CD4-positive, alpha-beta T cell treated with Interleukin-1 beta for 1 hour (primary cell): ENCODE results near the gene SCFD2.
"Not testable (repeated sequence)": the region's sequence is repeated elsewhere in the genome, so short reads cannot be mapped to it uniquely, and the experiment has no call there.

Experiments used
- DNase-seq, 2 donors: peaks; one replicate each; pipeline ENCODE4 v3.0.0-alpha.2; 2020 to 2022

The SCFD2 gene

DNA sequence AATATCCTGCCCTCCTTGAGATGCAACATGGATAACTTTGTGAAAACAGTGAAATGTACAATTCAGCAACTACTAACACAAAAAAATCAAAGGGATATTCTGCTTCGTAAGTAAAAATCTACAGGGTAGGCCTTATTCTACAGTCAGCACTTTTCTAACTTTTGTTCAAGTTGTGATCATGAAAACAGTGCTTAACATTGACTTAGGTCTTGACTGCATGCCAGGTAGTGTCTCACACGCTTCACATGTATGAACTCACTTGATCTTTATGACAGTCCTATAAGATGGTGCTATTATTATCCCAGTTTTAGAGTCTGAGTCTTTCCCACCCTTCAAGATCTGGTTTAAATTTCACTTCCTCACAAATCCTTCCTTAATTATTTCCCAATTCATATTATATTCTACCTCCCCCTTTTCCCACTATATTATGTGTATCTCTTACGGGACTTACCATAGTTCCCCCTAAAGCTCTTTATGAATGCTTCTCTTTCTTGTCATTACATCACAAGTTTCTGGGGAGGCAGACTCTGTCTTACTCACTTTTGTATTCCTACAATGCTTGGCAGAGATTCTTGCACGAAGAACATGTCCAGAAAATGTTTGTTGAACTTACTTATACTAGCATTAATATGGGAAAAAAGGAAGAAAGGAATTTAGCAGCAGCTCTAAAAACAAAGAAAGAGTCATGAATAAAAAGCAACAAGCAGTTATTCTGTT, 179.8 kb downstream of the SCFD2 start:
- no peak for DNase-seq

DNA sequence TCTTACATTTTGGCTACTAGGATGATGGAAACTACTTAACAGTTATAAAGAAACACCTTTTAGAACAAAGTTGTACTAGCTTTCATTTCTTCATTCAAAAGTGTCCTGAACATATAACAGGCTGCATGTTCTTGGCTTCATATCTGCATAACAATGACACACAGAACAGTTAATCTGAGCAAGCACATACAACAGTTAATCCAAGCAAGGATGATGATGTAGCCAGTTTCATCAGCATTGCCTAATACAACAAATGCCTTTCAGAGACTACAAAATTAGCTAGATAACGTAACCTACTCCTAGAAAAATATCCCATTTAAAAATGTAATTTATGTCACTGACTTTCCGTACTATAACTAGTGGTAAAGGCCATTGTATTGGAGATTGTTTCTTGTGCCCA, 182.1 kb downstream of the SCFD2 start:
- DNase-seq: no peak

DNA sequence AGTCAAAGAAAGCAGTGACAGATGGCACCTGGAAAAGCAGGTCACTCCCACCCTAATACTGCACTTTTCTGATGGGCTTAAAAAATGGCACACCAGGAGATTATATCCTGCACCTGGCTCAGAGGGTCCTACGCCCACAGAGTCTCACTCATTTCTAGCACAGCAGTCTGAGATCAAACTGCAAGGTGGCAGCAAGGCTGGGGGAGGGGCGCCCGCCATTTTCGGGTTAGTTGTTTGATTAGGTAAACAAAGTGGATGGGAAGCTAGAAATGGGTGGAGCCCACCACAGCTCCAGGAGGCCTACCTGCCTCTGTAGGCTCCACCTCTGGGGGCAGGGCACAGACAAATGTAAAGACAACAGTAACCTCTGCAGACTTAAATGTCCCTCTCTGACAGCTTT, 188.1 kb downstream of the SCFD2 start:
- DNase-seq: not testable (repeated sequence)

DNA sequence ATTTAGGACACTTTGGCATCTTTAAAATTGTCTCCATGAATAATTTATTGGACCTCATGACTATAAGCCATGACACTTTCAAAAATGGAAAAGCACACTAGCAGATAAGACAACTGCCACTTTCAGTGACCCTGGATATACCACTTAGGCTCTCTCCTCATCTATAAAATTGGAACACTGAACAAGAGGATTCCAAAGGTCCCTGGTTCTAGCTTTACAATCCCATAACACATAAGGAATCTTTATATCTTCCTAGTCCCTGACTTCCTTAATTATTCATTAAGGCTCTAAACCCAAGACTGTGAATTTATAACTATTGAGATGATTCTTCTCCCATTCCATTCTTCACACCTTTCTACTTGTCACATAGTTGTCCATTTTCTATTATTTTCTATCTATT, 190.2 kb downstream of the SCFD2 start:
- no peak for DNase-seq

DNA sequence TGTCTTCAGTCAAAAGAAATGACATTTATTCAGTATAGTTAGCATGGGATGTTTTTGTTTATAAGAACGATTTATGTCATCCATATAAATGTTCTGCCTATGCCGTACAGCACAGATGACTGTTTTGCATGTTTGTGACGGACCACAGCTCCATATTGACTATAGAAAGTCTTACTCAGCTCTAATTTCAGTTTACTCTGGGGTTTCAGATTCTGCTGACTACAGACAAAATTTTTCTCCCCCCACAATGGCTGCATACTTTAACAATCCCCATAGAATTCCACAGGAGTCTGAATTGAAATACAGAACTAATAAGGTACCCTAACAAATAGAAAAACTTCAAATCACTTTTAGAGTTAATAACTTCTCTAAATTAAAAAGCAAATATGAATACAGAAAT, 191.0 kb downstream of the SCFD2 start:
- no peak for DNase-seq

DNA sequence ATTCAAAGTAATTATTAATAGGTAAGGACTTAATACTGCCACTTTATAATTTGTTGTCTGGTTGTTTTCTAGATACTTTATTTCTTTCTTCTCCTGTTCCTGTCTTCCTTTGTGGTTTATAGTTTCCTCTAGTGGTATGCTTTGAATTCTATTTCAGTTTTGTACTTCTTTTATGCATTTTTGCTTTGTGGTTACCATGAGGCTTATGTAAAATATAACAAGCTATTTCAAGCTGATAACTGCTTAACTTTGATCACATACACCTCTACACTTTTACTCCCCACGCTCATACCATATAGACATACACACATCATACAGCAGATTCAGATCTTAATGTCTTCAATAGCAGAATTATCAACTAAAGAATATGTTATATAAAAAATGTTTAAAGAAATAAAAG, 192.3 kb downstream of the SCFD2 start:
- no peak for DNase-seq

DNA sequence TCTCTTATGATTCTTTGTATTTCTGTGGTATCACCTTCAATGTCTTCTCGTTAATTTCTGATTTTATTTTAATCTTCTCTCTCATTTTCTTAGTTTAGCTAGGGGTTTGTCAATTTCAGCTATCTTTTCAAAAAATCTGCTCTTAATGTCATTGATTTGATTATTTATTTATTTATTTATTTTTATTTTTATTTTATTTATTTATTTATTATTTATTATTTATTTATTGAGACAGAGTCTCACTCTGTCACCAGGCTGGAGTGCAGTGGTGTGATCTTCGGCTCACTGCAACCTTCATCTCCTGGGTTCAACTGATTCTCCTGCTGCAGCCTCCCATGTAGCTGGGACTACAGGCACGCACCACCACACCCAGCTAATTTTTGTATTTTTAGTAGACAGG, 194.1 kb downstream of the SCFD2 start:
- DNase-seq: no peak

DNA sequence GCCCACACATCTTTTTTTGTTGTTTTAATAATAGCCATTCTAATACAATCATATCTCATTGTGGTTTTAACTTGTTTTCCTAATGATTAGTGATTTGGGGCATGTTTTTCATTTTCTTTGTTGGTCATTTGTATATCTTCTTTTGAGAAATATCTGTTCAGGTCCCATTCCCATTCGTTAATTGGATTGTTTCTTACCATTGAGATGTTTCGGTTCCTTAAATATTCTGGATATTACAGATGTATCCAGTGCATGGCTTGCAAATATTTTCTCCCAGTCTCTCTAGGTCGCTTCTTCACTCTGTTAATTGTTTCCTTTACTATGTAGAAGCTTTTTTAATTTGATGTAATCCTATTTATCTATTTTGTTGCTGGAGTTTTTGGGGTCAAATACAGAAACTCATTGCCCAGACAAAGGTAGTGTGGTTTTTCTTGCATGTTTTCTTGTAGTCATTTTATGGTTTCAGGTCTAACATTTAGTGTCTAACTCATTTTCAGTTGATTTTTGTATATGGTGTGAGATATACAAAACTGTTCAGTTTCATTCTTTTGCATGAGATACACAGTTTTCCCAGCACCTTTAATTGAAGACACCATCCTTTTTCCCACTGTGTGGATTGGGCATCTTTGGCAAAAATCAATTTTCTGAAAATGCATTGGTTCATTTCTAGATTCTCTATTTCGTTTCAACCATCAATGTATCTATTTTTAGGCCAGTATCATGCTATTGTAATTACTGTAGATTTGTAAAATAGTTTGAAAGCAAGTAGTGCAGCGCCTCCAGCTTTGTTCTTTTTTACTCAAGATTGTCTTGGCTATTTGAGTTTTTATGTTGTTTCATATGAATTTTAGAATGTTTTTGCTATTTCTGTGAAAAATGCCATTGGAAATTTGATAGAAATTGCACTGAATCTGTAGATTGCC, 195.9 kb downstream of the SCFD2 start:
- no peak for DNase-seq

DNA sequence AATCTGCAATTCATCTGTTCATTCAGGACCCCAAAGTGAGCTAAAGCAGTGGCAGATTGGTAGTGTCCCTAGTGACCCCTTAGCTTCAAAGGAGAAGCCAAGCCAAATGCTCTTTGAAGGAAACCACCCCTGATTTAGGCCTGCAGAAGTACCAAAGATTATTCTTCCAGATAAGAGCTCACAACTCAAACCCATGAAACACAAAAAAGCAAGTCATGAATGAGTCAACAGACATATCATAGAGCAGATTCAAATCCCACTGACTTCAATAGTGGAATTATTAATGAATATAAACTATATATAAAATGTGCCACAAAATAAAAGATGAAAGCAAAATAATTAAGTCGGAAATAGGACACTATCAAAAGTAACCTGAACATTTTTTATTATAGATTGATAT, 197.6 kb downstream of the SCFD2 start:
- no peak for DNase-seq

DNA sequence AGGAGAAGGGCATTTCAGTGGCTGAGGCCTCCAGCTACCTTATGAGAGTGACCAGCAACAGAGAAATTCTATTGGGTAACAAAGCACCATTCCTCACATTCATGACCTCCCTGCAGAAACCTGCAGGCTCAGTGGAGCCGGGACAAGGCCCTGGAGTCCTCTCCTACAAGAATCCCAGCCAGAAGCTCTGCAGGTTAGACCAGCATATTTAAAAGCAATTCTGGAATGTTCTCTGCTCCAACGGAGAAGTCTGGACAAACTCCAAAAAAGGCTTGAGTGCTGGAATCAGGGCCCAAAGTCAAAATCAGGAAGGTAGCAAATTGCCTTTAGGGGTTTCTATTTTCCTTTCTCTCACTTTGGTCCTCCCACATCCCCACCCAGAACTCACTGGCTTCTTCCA, 202.9 kb downstream of the SCFD2 start:
- no peak for DNase-seq

DNA sequence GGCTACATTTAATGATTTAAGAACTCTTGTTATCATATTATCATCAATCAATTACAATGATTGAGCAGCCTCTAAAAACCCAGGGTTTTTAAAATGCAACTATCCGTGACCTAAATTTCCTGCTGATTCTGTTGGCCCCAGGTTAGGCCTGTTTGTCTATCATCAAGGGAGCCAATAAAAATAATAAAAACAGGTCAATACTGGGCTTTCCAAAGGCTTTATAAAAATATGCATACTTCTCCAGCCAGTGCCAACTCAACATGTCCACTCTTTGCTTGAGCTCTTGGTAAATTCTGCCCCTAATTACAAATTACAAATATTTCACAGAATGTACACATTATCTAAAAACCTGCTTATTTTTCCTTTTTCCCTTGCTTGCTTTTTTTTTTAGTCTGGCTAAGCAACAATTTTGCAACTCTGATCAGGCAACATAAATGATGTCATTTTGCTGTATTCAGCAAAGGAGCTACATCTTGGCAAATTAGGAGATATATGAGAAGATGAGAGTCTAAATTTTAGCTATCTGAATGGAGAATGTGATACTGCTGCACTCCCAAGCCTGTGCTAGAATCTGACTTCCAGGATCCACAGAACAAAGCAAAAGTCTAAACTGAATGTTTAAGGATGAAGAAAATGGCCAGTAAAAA, 204.0 kb downstream of the SCFD2 start:
- DNase-seq: no peak

DNA sequence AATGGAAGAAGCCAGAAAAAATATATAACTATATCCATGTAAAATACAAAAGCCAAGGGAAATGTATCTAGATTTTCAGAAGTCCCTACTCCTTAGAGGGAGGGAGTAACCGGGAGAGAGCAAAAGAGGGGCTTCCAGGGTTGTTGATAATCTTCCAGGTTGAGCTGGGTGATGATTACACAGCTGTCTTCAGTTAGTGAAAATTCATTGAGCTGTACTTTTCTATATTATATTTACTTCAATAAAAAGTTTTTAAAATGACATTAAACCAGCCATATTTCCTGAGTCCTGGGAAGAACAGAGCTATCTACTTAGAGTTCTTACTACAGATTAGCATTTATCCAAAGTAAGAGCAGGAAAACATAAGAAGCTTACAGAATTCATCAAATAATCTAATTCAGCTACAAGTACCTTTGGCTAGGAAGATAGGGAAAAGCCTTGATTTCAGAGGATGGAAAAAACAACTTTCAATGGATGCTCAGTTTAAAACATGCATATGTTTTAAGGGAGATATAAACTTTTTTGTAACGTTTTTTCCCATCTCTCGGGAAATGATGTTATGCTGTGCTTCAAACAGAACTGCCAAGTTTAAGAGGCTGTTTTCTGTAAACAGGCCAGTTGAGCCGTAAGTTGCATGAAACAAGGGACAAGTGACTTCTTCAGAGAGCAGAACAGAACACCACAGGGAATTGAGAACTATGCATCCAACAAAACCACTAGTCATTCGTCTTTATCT, 204.6 kb downstream of the SCFD2 start:
- DNase-seq: no peak

DNA sequence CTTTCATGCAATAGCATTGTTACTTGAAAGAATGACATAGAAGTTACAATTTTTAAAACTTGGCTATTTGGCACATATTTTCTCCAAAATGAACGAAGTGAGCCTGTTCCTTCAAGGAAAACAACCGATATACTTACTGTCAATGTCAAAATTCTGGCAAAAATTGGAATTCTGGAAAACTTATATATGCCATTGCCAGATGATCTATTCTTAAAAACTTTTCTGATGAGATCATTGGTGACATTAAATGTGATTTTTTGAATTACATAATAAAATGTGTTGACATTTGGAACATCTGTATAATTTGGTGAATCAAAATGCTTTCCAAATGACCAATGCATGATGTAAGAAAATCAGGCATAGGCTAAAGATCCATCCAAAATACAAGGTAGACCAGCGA, 209.0 kb downstream of the SCFD2 start:
- no peak for DNase-seq

DNA sequence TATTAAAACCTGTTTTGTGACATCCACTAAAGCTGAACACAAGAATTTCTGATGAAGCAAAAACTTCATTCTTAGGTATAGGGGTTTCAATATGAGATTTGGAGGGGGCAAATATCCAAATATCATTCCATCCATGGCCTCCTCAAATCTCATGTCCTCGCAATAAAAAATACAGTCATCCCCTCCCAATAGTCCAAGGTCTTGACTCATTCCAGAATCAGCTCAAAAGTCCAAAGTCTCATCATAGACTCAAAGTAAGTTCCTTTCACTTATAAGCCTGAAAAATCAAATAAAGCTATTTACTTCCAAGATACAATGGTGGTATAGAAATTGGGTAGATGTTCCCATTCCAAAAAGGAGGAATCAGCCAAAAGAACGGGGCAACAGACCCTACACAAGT, 213.4 kb downstream of the SCFD2 start:
- DNase-seq: no peak

DNA sequence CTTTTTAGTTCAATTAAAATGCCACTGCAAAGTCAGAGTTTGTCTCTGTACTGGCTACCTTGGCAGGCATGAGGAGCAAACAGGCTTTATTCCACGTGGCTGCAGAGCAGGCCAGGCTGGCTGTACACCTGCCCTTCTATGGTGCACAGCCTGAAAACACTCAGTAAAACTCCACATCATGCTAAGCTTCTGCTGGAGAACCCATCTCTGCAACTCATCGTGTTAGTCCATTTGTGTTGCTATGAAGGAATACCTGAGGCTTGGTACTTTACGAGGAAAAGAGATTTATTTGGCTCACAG, 214.4 kb downstream of the SCFD2 start:
- no peak for DNase-seq

DNA sequence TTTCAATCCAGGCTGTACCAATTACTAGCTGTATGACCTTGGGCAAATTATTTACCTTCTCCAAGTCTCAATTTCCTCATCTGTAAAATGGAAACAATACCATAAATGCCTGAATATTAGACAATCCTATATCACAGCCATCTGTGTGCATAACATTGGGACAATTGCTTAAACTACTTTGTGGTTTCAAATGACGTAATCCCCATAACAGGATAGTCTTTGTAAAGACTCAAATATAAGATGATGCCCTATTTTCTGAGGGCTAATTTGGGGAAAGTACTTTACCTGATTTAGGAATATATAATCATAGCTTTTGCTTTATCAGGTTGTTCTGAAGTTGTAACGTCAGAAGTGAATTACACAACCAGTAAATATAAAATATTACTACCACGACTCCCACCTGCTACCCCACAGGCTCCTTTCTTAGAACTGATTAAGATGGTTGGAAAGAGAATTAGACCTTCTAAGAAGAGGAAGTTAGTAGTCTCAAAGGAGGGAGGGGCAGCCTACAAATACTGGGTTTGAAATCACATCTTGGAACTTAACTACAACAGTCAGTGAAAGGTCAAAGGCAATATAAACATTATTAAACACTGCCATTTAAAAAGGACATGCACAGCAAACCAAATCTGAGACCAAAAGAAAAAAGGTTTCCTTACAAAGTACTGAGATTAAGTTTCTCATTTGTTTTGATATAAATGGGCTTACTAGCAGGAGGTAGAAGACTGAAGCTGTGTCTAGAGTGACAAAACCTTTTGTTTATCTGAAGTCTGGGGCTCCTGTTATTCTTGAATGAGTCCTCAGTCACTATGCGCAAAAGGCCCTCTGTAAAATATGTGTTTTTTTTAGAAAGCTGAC, 215.0 kb downstream of the SCFD2 start:
- no peak for DNase-seq

DNA sequence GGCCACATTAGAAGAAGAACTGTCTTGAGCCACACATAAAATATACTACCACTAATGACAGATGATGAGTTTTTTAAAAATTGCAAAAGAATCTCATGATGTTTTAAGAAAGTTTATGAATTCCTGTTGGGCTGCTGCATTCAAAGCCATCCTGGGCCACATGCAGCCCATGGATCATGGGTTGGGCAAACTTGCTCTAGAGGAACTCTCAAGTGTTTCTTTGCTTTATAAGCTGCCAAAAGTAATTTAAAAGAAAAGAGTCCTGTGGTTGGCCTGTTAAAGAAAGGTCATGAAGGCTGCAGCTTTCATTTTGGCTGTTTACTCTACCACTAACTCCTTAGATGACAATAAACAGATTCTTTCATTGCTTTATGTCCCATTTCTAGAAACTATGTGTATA, 218.2 kb downstream of the SCFD2 start:
- DNase-seq: no peak

DNA sequence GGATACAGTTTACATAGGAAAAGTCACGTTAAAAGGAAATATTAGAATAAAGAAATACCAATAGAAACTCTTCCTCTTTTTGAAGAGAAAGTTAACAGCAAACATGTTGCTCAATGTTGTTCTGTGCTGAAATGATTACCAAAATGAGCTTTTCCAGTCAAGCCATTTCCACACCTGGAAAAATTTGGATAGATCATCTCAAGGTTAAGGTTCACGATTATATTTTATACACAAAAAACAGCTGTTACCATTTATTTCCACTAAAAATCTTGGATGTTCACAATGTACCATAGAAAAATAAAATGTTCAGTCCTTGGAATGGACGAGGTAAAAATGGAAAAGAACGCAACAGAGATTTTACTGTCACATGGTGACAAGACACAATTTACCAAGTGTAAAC, 218.7 kb downstream of the SCFD2 start:
- DNase-seq: no peak

DNA sequence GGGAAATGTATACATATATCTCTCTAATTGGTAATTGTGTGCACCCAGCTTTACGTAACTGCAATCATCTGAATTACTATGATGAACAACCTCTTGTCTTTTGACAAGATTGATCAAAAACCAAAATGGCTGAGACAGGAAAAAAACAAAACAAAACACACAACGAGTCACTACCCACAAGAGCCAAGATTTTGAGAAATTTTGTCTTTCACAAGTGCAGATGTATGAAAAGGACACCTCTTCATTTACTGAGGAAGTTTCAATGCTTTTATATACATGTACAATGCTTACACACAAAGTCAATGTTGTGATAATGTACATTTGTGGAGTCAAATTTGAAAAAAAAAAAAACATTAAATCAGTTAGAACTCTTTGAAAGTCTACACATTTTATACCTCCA, 224.6 kb downstream of the SCFD2 start:
- DNase-seq: no peak

DNA sequence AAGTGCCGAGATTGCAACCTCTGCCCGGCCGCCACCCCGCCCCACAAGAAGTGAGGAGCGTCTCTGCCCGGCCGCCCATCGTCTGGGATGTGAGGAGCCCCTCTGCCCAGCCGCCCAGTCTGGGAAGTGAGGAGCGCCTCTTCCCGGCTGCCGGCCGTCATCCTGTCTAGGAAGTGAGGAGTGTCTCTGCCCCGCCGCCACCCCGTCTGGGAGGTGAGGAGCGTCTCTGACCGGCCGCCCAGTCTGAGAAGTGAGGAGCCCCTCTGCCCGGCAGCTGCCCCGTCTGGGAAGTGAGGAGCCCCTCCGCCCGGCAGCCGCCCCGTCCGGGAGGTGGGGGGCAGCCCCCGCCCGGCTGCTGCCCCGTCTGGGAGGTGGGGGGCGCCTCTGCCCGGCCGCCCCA, 226.6 kb downstream of the SCFD2 start:
- DNase-seq: not testable (repeated sequence)

DNA sequence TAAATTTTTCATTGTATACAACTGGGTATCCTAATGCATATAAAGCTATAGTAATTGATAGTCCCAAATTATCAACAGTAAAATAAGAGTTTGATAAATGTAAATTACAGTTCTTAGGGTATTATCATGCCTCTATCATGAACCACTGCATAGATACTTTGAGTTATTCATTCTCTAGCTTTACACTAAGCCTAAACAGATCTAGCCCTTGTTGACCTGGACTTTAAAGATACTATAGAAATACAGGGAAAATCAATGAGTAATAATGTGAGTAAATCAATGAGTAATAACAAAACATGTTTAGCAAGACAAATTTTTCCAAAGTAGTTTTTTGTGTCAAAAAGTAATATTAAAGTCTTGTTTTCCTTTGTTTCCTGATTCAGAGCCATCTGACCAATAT, 228.4 kb downstream of the SCFD2 start:
- no peak for DNase-seq

DNA sequence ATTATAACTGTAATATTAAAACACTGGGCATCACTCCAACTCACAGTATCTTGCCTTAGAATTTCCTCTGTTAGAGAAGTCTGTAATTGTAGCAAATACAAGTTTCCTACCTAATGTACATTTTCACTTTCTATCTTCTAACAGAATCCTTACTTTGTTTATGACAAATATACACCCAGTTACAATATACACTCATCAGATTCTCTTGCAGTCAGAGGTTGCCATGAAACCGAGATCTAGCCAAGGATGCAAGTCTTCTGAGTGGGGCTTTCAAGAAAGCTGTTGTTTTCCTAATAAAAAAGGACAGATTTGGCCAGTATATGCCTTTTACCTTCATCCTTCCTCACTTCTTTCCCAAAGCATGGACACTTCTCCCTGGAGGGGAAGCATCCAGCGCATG, 228.9 kb downstream of the SCFD2 start:
- no peak for DNase-seq
